HFF-Myc (cell line): ENCODE results near the gene GFOD1.

Experiments used
- DNase-seq: peaks from one replicate; pipeline ENCODE4 v3.0.0-alpha.2; 2011; ENCODE audit warnings: low read depth; ENCODE audit errors: extremely low read depth
- H3K4me3 ChIP-seq: replicated peaks from 2 replicates; pipeline ENCODE4 v1.5.1; 2011; ENCODE audit warnings: low read depth, mild to moderate bottlenecking, control low read depth, low read length
- TF ChIP-seq, protein P1 (sequence below): IDR thresholded peaks from 2 replicates; pipeline ENCODE4 v1.5.1; 2012; ENCODE audit warnings: mild to moderate bottlenecking, low read depth, low read length, control low read depth; ENCODE audit errors: missing control alignments

GFOD1 gene

GRCh38 chr6:13351271-13351670 lies 136.1 kb downstream of the GFOD1 start:
- TF ChIP-seq, protein P1, sequence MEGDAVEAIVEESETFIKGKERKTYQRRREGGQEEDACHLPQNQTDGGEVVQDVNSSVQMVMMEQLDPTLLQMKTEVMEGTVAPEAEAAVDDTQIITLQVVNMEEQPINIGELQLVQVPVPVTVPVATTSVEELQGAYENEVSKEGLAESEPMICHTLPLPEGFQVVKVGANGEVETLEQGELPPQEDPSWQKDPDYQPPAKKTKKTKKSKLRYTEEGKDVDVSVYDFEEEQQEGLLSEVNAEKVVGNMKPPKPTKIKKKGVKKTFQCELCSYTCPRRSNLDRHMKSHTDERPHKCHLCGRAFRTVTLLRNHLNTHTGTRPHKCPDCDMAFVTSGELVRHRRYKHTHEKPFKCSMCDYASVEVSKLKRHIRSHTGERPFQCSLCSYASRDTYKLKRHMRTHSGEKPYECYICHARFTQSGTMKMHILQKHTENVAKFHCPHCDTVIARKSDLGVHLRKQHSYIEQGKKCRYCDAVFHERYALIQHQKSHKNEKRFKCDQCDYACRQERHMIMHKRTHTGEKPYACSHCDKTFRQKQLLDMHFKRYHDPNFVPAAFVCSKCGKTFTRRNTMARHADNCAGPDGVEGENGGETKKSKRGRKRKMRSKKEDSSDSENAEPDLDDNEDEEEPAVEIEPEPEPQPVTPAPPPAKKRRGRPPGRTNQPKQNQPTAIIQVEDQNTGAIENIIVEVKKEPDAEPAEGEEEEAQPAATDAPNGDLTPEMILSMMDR = no peak
- DNase-seq = no peak
- H3K4me3 ChIP-seq = no peak overlapping the region

GRCh38 chr6:13349811-13350506 lies 137.4 kb downstream of the GFOD1 start:
- TF ChIP-seq, protein P1 = no peak
- no peak for DNase-seq
- no peak overlapping the region for H3K4me3 ChIP-seq

DNA sequence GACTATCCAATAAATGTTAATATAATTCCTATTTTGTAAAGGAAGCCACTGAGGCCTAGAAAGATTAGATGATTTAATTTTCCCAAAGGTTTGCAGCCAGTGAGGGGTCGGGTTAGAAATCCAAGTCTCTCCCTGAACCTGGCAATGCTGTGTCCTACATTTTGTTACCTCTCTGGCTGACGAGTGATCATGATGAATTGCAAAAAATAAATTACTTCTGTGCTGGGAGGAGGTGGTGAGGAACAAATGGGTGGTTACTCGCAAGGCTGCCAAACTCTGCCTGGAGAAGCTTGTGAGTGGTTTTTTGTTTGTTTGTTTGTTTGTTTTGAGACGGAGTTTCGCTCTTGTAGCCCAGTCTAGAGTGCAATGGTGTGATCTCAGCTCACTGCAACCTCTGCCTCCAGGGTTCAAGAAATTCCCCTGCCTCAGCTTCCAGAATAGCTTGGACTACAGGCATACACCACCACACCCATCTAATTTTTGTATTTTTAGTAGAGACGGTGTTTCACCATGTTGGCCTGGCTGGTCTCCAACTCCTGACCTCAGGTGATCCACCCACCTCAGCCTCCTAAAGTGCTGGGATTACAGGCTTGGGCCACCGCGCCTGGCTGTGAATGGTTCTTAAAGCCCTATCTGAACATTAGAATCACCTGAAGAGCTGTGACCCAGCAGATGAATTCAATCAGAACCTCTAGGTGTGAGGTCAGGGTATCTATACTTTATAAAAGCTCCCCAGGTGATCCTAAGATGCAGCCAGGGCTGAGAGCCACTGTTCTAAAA lies 138.9 kb downstream of the GFOD1 start:
- no peak for DNase-seq
- TF ChIP-seq, protein P1 = no peak

GRCh38 chr6:13346245-13346644 lies 141.2 kb downstream of the GFOD1 start:
- no peak overlapping the region for H3K4me3 ChIP-seq
- no peak for DNase-seq
- TF ChIP-seq, protein P1 = no peak

More for the DNA sequence above, 138.9 kb downstream of the GFOD1 start:
- no peak overlapping the region for H3K4me3 ChIP-seq

- no peak overlapping the region for H3K4me3 ChIP-seq
- DNase-seq = no peak
- TF ChIP-seq, protein P1 = no peak
Observed at GRCh38 chr6:13342414-13343019, 144.9 kb downstream of the GFOD1 start.

GRCh38 chr6:13339863-13340630 lies 147.4 kb downstream of the GFOD1 start:
- no peak for DNase-seq
- TF ChIP-seq, protein P1 = no peak
- no peak overlapping the region for H3K4me3 ChIP-seq
